Measurements from ENCODE around the gene NPLOC4.
A peak's percentile ranks its signal among the peaks of the same experiment; 100 is the strongest.

The NPLOC4 gene

DNA sequence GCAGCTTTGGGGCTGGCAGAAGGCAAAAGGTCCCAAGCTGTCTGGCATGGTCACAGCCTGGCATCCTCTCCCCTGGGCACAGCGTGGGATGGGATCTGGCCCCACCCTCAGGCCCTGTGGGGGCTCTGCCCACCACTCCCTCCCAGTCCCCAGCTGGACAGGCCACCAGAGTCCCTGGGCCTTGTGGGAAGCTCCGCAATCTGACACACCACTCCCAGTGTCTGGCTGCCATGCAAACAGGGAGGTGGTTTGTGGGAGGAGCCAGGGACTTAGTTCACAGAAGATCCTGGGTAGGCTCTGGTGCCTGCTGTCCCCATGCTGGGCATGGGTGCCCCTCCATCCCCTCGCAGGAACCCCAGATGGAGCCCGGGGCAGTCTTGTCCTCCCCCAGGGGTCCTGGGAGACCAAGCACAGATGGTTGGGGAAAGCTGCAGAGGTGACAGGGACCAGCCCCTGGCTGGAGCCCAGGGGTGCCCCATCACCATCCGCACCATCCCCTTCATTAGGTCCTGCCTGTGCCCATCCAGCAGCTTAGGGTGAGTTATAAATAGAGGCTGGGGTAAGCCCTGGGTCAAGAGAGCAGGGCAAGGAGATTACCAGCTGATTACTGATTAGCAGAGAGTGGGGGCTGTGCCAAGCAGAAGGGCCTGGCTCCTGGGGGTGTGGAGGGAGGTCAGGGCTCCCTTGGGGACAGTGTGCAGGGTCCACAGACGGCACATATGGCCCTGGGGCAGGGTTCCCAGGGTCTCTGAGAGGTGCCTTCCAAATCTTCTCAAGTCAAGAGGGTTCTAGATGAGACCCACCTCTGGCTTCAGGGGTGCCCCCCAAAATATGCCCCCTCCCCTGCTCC is 102.5 kb downstream of the NPLOC4 start:
- TF ChIP-seq POLR2AphosphoS5 (IDR thresholded peaks at IDR 0.05; ENCODE audit: low read depth, low read length) (peak; percentile 13; the same call in 1 of the 2 replicates), REST (IDR thresholded peaks at IDR 0.05; ENCODE audit: insufficient read depth in 1 of 2, low read depth in 2 of 2, low read length in 2 of 2) (no peak)

DNA sequence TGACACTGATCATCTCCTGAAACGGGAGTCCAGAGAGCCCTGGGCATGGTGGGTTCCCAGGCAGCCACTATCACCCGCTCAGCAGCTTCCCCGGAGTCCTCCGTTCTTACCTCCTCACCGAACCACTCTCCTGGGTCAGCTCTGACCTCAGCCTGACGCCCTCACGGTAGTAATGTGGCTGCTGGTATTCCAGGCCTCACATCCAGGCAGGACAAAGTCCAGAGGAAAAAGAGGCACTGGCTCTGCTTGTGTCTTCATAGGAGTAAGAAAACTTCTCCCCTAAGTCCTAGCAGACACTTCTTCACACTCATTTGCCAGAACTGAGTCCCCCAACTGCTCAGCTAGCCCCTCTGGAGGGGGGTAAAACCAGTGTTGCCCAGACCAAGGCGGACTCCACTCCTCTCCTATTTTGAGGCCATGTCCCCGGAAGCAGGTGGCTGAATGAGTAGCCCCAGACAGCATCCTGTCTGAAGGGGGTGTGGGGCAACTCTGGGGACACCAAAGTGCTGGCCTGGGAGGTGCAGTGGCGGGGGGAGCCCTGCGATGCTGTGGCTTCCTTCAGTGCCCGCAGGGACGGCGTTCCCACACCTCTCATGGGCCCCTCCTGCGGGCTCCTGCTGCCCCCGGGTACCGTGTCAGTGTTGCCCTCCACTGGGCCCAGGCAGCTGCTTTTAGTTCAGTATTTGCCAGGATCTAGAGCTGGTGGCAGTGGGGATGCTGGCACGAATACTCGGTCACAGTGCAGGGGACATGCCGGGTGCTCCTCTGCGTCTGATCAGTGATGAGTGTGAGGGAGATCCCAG is 103.4 kb downstream of the NPLOC4 start:
- TF ChIP-seq REST (IDR thresholded peaks at IDR 0.05; ENCODE audit: insufficient read depth in 1 of 2, low read depth in 2 of 2, low read length in 2 of 2): no peak

DNA sequence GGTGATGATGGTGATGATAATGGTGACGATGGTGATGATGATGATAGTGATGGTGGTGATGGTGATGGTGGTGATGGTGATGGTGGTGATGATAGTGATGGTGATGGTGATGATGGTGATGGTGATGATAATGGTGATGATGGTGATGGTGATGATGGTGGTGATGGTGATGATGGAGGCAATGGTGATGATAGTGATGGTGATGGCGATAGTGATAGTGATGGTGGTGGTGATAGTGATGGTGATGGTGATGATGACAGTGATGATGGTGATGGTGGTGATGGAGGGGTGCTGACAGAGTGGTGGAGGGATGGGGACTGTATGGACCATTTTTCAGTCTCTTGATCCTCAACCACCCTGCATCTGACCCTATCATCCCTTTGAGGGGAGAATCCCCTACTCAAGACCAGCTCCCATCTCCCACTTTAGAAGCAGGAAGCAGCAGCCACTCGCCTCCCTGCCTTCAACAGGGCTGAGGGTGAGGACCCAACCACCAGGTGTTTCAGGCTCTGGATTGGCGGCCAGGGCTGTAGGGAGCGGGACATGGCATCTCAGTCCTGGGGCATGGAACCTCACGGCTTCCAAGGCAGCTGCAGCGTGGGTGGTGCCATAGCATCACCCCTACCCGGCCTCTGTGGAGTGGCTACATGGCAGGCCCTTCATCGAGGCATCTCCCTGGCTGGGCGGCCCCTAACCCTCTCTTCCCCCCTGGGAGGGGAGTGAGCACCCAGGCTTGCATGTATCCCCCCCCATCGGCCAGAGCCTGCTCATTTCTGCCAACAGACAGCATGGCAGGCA is 104.2 kb downstream of the NPLOC4 start:
- TF ChIP-seq TAF1 (IDR thresholded peaks at IDR 0.05; ENCODE audit: borderline replicate concordance, insufficient read depth, low read length) (no peak), POLR2AphosphoS5 (IDR thresholded peaks at IDR 0.05; ENCODE audit: low read depth, low read length) (no peak), FOXP2 (optimal IDR thresholded peaks at IDR 0.05; ENCODE audit: borderline replicate concordance, extremely low read depth, extremely low read length, insufficient read depth) (no peak)

GRCh38 chr17:81529437-81529803 is 107.5 kb downstream of the NPLOC4 start:
- no peak for TF ChIP-seq SIN3A (IDR thresholded peaks at IDR 0.05; ENCODE audit: borderline replicate concordance, insufficient read depth, low read length)
- TF ChIP-seq FOXP2 (optimal IDR thresholded peaks at IDR 0.05; ENCODE audit: borderline replicate concordance, extremely low read depth, extremely low read length, insufficient read depth): no peak
- TF ChIP-seq REST (IDR thresholded peaks at IDR 0.05; ENCODE audit: insufficient read depth in 1 of 2, low read depth in 2 of 2, low read length in 2 of 2): no peak
- no peak for TF ChIP-seq POLR2AphosphoS5 (IDR thresholded peaks at IDR 0.05; ENCODE audit: low read depth, low read length)
- TF ChIP-seq TAF1 (IDR thresholded peaks at IDR 0.05; ENCODE audit: borderline replicate concordance, insufficient read depth, low read length): no peak

- TF ChIP-seq REST (IDR thresholded peaks at IDR 0.05; ENCODE audit: insufficient read depth in 1 of 2, low read depth in 2 of 2, low read length in 2 of 2): no peak
- TF ChIP-seq TAF1 (IDR thresholded peaks at IDR 0.05; ENCODE audit: borderline replicate concordance, insufficient read depth, low read length): no peak
- TF ChIP-seq FOXP2 (optimal IDR thresholded peaks at IDR 0.05; ENCODE audit: borderline replicate concordance, extremely low read depth, extremely low read length, insufficient read depth): no peak
- no peak for TF ChIP-seq POLR2AphosphoS5 (IDR thresholded peaks at IDR 0.05; ENCODE audit: low read depth, low read length)
- no peak for TF ChIP-seq SIN3A (IDR thresholded peaks at IDR 0.05; ENCODE audit: borderline replicate concordance, insufficient read depth, low read length)
Observed at GRCh38 chr17:81528651-81529436, 108.1 kb downstream of the NPLOC4 start.
